GM12801 (cell line): Measurements from ENCODE around the gene SNX30.

ENCODE experiments used
- CTCF ChIP-seq: IDR thresholded peaks from one replicate; pipeline ENCODE4 v1.5.1; 2011; ENCODE audit warnings: control low read depth; ENCODE audit not compliant: insufficient read length; ENCODE audit errors: extremely low read depth

SNX30 gene

GRCh38 chr9:112890106-112891081, 139.8 kb downstream of the SNX30 start, which contains the start of gene SLC46A2:
TSS of gene SLC46A2 (minus strand) at chr9:112890876. CDS start at chr9:112890681, 195 bp downstream.
- no peak for TF ChIP-seq CTCF

GRCh38 chr9:112891521-112891920, 141.0 kb downstream of the SNX30 start:
- TF ChIP-seq CTCF: no peak

GRCh38 chr9:112892981-112893380, 142.4 kb downstream of the SNX30 start:
- no peak for TF ChIP-seq CTCF

- TF ChIP-seq CTCF: no peak
Observed at GRCh38 chr9:112894041-112894440, 143.5 kb downstream of the SNX30 start.

DNA sequence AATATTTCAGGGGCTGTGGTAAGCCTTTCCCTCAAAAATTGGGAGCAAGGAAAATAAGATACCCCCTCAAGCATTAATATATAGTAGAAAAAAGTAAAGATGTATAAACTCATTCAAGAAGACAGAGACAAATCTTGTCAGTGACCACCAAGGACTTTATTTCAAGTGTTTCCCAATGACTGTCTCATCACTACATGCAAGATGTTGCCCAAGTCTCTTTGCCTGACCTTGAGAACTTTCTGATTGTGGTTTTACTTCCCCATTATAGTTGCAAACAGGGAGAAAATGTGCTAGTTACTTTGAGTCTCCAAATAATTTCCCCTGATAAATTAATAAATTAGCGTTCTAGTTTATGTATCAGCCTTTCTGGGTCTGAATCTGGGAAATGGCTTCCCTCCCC, 144.1 kb downstream of the SNX30 start:
- TF ChIP-seq CTCF: no peak

GRCh38 chr9:112896131-112896530, 145.6 kb downstream of the SNX30 start:
- no peak for TF ChIP-seq CTCF

DNA sequence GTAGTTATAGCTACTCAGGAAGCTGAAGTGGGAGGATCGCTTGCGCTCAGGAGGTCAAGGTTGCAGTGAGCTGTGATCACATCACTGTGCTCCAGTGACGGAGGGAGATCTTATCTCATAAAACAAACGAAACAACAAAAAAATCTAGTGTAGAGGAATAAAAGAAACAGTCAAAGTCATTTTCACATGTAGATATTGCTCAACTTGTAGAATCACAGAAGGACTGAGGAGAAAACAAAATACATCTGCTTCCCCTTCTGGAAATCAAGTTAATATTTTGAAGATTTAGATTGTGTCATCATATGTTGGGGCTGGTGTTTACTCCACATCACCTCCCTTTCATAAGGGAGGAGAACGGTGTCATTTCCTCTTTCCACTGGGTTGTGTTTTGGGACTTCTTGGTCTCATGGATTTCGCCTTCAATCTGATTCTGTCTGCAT, 148.3 kb downstream of the SNX30 start:
- no peak for TF ChIP-seq CTCF
